ENCODE results near the gene TMEM117.

The TMEM117 gene

GRCh38 chr12:43835656-43836474 is at the start of gene TMEM117:
Gene TMEM117 (plus strand): TSS chr12:43836081.
- in situ Hi-C loops (cut with HindIII; ENCODE audit: low sequenced_read_pairs), result no loop called here

DNA sequence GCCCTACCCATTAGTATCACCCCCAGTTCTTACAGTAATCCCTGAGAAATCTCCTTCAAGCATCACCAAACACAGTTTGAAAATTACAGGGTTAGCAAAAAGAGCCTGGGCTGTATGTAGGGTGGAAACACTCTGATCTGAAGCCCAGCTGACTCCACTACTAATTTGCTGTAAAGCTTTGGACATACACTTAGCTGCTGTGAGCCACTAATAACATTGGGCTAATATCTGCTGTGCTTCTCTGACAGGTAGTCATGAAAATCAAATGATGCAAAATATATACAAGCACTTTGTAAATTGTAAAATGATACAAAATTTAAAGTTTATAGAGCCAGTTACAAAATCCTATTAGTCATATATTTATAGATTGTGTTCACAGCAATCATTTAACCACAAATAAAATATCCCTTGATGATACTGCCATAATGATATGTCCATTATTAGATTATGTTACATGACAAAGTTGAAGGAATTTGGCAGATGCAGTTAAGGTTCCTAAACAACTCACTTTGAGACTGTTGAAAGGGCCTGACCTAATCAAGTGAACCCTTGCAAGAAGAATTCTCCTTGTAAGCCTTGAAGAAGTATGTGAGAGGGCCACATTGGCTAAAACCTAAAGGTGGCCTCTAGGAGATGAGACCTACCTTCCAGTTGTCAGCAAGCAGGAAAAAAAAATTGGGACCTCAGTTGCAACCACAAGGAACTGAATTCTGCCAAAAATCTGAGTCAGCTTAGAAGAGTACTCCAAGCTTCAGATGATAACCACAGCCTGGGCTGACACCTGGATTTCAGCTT is 48.8 kb upstream of the TMEM117 start:
- in situ Hi-C loops (cut with HindIII; ENCODE audit: low sequenced_read_pairs), result no loop called here

- in situ Hi-C loops (cut with HindIII; ENCODE audit: low sequenced_read_pairs), result no loop called here
These were observed 45.9 kb upstream of the TMEM117 start for GRCh38 chr12:43789941-43790340.

- in situ Hi-C loops (cut with HindIII; ENCODE audit: low sequenced_read_pairs), result no loop called here
These were observed 40.1 kb upstream of the TMEM117 start for GRCh38 chr12:43795716-43796280.

DNA sequence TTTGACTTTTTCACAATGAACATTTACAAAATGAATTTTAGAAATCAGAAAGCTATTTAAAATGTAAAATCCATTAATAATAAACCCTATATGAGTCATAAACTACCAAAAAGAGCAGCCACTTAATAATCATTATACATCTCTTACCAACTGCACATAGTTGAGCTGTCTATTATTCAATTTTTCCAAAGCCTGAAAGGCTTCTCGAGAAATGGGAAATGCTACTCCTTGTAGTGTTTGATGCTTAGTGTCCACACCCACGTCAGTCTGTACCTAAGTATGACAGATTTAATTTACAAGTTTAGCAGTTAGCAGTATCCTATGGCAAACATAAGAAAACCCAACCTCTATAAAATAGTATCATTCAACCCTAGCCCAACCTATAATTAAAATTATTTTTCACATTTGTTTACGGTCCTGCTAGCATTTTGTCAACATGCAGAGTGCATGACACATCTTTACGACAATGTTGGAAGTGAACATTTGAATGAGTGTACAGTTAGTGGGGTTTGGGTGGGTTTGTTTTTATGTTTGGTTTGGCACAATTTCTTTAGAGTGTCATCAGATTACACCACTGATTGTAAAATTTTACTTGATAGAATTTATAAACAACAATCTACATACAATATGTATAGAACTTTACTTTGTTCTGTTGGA is 38.2 kb upstream of the TMEM117 start:
- in situ Hi-C loops (cut with HindIII; ENCODE audit: low sequenced_read_pairs), result no loop called here

- in situ Hi-C loops (cut with HindIII; ENCODE audit: low sequenced_read_pairs), result no loop called here
These were observed 30.6 kb upstream of the TMEM117 start for GRCh38 chr12:43805149-43805859.

GRCh38 chr12:43805860-43806736 is 29.8 kb upstream of the TMEM117 start, which contains the start of gene TWF1:
Gene TWF1 (minus strand): TSS chr12:43806317. CDS start chr12:43806245, 72 bp downstream.
- in situ Hi-C loops (cut with HindIII; ENCODE audit: low sequenced_read_pairs), result no loop called here

DNA sequence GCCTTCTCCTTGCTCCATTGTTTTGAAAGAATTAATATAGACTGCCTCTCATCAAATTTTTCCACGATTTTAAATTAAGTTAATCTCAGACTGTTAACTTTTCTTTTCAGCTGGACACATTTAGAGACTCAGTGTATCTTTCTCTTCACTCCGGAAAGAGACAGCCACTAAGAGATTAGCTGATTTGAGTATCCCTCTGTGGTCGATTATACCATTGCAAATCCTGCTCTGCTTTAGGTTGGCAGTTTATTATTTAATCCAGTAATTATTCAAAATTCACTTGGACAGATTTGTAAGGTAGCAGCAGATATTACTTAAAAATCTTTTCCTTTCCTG is 29.2 kb upstream of the TMEM117 start:
- in situ Hi-C loops (cut with HindIII; ENCODE audit: low sequenced_read_pairs), result no loop called here

- in situ Hi-C loops (cut with HindIII; ENCODE audit: low sequenced_read_pairs), result no loop called here
These were observed 28.5 kb upstream of the TMEM117 start for GRCh38 chr12:43807386-43807785.

- in situ Hi-C loops (cut with HindIII; ENCODE audit: low sequenced_read_pairs), result no loop called here
These were observed 23.8 kb upstream of the TMEM117 start for GRCh38 chr12:43812057-43812456.

DNA sequence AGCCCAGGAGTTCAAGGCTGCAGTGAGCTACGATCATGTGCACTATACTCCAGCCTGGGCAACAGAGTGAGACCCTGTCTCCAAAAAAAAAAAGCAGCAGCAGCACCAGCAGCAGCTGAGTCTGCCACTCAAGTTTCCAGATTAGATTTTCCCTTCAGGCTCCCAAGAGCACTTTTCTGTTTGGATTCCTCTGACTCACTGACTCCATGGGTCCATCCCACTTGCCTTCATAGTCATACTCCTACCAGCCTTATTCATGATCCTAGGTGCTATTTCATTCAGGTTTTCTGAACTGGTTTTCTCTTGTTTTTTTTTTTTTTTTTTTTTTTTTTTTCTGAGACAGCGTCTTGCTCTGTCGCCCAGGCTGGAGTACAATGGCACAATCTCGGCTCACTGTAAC is 23.0 kb upstream of the TMEM117 start:
- in situ Hi-C loops (cut with HindIII; ENCODE audit: low sequenced_read_pairs), result no loop called here

- in situ Hi-C loops (cut with HindIII; ENCODE audit: low sequenced_read_pairs), result no loop called here
These were observed 20.5 kb upstream of the TMEM117 start for GRCh38 chr12:43815416-43815815.

- in situ Hi-C loops (cut with HindIII; ENCODE audit: low sequenced_read_pairs), result no loop called here
These were observed 19.7 kb upstream of the TMEM117 start for GRCh38 chr12:43816168-43816567.

- in situ Hi-C loops (cut with HindIII; ENCODE audit: low sequenced_read_pairs), result no loop called here
These were observed 11.6 kb upstream of the TMEM117 start for GRCh38 chr12:43824207-43824775.

DNA sequence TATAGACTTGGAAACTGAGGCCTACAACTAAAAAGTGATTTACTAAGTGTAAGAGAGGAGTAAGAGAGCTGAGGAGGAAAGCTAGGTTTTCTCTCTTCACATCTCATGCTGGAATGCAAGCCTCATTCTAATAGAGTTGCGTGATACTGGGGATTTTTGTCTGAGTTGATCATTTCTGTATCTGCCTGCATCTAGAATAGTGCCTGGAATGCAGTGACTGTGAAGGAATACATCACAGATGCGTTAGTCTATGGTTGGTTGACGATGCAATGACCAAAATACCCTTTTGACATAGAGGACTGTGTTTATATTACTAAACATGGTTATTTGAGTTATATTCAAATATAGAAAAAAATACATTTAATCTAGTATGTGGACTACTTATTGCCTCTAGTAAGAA is 9.2 kb upstream of the TMEM117 start:
- in situ Hi-C loops (cut with HindIII; ENCODE audit: low sequenced_read_pairs), result no loop called here

GRCh38 chr12:43827093-43827492 is 8.8 kb upstream of the TMEM117 start:
- in situ Hi-C loops (cut with HindIII; ENCODE audit: low sequenced_read_pairs), result no loop called here

- in situ Hi-C loops (cut with HindIII; ENCODE audit: low sequenced_read_pairs), result no loop called here
These were observed 3.3 kb upstream of the TMEM117 start for GRCh38 chr12:43832463-43833168.

- in situ Hi-C loops (cut with HindIII; ENCODE audit: low sequenced_read_pairs), result no loop called here
These were observed 621 bp upstream of the TMEM117 start for GRCh38 chr12:43835264-43835655.
